HG03097 (cell line): ENCODE data around the gene CD59.
"Not testable (repeated sequence)": the region's sequence is repeated elsewhere in the genome, so short reads cannot be mapped to it uniquely, and the experiment has no call there.

Experiments
- ATAC-seq: cut with Tn5 transposase; IDR thresholded peaks from one replicate; pipeline ENCODE4 v1.9.1; 2021; ENCODE audit not compliant: unreplicated experiment, low FRiP score

CD59 gene

DNA sequence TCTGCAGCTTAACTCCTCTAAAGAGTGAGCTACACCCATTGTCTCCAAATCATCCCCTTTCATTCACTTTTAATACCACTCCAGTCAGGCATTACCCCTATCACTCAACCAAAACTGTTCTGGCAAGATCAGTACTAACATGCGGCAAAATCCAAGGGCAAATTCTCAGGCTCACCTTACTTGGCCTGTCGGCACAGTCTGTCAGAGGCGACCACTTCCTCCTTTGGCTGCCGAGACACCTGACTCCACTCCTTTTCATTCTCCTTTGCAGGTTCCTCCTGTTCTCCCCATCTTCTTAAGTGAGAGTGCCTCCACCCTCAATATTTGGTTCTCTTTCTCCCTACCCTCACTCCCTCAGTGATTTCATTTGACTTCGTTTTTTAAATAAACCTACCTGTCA lies 39.8 kb downstream of the CD59 start:
- ATAC-seq: no peak

DNA sequence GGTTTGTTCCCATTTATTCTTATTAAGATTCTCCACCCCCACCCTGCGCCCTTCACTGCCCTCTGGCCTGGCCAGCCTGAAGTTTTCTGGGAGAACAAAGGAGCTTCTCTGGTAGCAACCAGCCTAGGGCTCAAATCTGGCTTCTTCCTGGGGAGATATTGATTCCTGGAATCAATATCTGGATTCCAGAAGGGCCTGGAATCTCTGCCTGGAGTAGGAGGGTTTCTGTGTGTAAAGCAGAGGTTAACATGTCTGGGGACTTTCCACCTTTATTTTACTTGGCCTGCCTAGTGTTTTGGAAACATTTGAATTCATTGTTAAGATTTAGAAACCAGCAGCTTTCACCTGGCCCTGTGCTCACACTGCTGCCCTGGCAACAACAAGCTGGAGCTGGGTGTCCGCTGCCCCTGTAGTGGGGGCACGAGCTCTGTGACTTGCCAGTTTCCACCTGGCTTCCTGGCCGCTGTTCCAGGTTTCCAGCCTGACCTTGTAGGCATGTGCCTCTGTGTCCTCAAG lies 41.1 kb downstream of the CD59 start:
- no peak for ATAC-seq

DNA sequence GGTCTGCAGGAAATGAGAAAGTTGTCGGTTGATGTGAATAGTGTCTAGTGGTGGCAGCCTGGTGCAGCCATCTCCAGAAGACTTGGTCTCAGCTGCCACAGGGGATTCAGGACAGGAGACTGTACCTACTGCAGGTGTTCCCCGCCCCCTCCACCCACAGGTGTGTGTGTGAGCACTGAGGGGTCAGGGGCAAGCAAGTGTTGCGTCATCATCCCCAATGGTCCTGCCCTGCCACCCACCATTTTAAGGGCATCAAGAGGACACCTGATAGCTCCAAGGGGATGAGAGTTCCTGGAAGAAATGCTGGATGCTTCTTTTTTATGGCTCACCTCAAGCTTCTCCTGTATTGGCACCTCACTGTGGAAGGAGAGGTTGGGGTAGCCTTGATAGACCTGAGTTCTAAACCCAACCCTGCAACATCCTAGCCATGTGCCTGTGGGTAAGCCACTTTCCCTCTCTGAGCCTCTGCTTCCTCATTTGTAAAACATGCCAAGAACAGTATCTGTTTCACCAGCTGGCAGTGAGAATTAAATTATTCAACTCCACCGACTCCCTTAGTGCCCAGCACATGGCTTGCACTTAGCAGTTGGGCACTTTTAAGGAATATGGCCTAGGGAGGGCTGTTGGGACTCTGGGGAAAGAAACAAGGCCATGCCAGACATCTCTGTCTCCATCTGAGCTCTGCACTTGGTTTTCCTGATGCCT lies 41.7 kb downstream of the CD59 start:
- ATAC-seq: no peak

DNA sequence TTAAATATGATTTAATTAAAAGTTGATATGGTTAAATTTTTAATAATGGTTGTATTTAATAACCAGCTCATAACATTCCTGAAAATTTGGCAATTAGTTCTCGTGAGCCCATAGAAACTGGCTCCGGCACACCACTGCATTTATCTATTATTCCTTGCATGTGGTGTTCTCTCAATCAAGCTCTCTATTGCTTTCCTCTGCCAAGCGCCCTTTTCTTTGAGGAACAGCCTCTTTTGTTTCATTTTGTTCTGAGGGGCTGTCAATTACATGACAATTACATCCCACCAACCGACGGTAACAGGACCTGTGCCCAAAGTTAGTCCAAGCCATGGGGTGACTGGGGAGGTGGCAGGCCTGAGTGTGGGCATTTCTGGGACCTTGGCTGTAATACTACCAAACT lies 43.7 kb downstream of the CD59 start:
- ATAC-seq: no peak

DNA sequence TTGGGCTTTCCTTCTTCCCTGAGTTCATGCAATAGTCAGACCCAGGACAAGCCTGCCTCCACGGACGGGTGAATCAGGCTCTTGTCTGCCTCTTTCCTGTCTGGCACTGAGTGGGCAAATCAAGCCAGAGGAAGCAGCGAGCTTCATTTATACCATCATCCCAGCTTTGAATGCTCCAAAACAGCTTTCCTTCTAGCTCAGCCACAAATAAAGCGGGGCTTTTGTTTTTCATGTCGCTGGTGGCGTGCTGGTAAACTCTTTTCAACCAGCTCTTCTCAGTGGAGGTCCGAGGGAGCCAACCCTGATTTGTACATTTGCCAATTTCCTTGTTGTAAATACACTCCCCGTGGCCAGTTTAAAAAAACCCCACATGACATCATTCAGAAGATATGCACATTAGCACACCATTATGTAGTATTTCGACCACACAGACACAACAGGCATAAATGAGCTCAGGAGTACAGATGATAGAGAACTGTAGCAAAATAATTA lies 44.2 kb downstream of the CD59 start:
- ATAC-seq: no peak

DNA sequence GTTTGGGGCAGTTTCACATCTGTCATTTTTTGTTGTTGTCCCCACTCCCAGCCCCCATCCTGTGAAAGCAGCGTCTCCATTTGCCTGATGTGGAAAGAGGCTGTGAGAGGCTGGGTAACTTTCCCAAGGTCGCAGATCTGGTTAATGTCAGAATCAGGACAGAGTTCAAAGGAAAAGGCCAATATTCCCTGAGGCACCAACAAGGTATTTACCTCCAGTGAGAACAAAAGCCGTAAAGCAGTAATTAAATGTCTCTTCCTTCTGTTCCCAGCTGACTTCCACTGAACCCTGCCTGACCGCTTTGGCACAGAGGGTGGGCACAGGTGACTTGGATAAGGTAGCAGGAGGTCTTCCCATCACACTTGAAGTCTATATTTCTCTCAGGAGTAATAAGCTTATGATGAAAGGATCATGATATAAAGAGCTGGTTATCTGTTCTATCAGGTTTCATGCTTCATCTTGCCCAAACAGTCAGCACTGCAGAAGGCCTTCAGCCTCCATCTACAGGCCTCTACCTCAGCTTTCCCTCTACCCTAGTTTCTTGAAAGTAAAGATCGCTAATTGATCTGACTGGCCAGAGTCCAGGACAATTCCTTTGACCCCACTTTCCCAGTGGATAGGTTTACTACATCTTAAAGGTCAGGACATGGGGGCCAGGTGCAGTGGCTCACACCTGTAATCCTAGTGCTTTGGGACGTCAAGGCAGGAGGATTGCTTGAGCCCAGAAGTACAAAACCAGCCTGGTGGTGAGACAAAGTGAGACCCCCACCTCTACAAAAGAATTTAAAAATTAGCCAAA lies 45.0 kb downstream of the CD59 start:
- ATAC-seq: no peak

DNA sequence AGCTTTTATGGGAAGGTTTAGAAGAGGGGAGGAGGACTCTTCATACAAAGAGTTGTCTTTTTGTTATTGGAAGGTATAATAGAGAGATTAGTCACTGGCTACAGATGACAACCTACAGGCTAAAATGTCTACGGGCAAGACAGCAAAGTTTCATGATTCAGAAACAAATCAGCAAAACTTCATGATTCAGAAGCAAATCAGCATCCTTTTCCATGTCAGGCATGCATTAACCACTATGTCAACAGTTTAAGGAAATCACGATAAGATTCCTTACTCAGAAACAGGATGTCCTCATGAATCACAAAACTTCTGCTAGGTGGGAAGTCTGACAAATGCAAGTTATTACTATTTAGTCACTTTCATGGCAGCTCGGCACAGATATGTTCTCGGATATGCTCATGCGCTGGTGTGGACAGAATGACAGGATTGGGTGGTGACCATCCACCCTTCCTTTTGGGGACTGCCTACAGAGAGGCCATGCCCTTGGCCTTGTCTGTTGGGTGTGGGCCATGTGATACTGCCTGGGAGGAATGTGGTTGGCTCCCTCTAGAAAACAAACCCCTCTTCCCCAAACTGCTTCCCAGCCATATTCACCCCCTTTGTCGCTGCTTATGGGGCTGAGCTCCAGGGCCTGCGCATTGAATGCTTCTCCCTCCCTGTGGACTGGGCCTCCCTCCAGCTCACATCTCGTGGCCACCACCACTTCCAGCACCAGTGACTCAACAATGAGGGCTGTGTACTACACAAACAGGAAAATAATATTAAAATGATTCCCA lies 45.7 kb downstream of the CD59 start:
- ATAC-seq: no peak

DNA sequence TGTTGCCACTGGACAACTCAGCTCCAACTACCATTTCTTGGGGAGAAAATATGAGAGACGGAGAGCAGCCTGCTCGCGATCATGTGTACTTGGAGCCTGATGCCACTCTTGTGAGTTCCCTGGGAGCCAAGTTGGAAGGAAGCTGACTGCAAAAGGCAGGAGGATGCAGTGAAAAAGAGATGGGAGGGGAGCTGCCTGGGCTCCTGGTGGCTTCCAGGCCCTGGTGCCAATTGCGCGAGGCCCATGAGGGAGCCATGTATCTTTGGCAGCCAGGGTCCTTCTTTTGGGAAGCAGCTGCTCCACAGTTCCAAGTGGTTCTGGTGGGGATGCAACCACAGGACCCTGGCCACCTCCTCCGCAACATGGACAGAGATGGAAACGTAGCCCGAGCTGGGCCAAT lies 46.7 kb downstream of the CD59 start:
- ATAC-seq: no peak

DNA sequence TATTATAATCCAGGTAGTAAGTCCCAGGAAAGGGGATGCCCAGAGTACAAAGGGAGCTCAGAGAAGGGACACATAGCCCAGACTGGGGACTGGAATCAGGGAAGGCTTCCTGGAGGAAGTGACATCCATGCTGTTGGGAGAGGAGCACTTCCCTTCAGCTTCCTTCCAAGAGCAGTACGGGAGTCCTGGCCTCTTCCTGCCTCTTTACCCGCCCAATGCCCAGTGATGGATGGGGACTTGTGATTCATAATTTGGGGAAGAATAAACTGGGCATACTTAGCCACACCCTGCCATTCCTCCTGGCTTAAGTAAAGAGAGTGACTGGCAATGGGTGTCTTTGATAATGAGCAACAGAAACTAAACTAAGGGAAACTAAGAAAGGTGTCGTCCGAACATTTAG lies 47.1 kb downstream of the CD59 start:
- ATAC-seq: no peak

DNA sequence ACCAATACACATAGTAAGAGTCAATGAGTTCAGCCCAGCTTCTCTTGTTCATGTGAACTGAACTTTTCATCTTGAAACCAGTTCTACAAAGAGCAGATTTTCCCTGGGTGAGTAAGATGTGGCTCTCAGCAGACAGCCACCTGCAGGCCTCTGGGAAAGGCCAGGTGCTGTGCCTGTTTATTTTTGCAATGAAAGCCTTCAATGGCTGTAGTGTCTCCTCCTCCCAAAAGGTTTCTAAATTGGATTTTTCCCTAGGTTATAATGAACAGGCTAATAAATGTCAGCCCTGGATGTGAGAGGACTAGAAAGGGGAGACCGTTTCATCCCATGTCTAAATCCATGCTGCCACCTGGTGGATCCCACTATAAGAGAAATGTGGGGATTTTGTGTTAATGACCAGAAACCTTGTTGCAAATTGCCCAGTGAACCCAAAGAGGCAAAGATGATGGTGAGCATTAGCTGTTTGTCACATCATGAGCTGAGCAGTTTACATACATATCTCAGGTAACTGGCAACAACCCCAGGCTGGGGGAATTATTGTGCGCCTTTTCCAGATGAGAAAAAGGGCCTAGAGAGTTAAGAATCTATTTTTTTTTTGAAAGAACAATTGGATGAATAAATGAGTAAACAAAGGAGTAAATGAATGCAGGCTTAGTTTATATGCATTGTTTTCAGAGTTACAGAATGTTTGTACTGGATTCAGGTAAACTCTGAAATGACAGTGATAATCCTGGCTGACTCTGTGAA lies 48.3 kb downstream of the CD59 start:
- no peak for ATAC-seq

DNA sequence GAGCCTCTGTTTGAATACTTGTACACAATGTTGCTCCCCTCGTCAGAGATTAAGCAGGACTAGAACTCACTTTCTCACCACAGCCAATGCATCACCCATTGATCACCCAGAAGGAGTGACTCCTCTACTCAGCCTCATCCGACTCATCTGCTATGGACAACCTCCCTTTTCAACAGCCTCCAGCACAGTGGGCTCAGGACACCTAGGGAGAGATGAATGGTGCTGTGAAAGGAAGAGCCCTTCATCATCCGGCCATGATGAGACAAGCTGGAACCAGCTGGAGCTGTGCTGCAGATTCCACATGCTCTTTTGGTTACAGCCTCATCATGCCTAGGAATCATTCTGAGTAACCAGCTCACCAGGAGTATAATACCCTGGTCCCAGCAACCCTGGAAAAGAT lies 51.1 kb downstream of the CD59 start:
- no peak for ATAC-seq

DNA sequence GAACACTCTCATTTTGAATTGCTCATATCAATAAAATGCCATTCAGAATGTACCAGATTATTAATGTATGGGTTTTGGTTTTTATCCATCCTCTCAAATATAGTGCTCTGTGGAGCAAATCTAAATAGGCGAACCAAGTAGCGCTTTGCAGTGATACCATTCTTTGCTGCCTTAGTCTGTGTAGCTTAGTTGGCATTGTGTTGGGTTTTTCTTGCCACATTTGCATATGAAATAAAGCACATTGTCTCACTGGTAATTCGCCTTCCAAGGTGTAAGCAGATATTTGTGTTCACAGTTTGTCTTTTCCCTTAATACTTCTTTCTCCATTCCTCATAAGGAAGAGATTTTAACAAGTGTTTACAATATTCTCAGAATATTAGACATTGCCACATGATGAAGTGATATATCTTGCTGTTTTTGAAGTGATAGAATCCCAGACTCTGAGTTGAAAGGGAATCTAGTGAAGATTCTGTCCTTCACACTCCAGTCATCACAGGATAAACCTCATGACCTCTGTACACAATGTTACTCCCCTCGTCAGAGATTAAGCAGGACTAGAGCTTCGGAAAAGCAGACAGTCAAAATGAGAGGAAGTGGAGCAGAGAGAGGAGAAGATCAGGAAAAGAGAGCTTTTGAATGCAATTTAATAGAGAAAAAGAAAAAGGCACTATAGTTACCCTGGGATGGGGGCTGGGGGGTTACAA lies 52.1 kb downstream of the CD59 start:
- ATAC-seq: no peak

DNA sequence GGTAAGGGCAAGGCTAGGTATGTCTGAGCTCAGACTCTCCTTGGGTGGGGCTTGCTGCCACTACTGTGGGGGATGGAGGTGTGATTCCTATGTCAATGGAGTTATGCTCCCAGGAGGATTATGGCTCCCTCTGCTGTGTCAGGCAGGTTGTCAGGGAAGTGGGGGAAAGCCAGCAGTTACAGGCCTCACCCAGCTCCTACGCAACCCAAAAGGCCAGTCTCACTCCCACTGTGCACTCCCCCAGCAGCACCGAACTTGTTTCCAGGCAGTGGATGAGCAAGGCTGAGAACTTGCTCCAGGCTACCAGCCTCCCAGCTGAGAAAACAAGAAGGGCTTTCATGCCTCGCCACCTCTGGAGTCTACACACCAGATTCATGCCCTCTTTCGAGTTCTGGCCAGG lies 53.8 kb downstream of the CD59 start:
- ATAC-seq: no peak

DNA sequence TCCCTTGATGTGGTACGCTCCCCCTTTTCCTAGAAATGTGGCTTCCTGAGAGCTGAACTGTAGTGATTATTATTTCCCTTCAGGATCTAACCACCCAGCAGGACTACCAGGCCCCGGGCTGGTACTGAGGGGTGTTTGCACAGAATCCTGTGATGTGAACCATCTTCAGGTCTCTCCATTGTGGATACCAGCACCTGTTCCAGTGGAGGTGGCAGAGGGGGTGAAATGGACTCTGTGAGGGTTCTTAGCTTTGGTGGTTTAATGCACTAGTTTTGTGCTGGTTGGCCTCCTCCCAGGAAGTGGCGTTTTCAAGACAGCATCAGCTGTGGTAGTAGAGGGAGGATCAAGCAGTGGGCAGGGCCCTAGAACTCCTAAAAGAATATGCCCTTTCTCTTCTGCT lies 54.2 kb downstream of the CD59 start:
- ATAC-seq: no peak

DNA sequence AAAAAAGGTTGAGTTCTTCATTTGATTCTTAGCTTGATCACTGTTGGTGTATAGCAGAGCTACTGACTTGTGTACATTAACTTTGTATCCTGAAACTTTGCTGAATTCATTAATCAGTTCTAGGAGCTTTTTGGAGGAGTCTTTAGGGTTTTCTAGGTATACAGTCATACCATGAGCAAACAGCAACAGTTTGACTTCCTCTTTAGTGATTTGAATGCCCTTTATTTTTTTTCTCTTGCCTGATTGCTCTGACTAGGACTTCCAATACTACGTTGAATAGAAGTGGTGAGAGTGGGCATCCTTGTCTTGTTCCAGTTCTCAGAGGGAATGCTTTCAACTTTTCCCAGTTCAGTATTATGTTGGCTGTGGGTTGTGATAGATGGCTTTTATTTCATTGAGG lies 57.6 kb downstream of the CD59 start:
- not testable (repeated sequence) for ATAC-seq

DNA sequence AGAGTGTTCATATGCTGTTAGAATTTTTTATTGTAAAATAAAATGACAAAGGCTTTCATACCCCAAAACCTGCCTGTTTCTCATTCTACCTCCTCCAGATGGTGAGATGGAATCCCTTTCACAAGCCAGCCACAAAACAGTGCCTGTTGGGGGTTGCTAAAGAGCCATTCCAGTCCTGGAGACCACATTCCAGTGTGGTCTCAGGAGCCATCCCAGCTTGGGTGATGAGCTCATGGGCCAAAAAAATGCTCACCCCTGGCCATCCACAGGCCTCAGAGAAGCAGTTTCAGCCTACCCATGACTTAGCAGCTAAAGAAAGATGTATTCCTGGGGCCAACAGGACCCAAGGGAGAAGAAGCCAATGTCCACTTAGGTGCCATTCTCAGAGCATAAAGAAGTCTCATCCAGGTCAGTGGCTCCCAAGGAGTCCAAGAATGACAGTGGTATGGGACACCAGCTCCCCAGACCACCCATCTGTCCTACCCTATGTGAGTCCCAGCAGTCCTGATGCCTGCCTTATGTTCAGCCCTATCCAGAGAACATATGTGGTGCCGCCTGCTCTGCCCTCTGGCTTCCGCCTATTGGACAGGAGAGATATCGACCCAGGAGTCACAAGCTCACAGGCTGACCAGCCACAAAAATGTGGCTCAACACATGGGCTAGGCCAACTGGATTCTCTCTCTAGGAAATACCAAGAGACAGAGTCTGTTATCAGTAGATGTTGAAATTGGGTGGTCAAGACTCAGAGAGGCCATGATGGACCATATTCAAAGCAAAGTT lies 62.0 kb downstream of the CD59 start:
- ATAC-seq: no peak

DNA sequence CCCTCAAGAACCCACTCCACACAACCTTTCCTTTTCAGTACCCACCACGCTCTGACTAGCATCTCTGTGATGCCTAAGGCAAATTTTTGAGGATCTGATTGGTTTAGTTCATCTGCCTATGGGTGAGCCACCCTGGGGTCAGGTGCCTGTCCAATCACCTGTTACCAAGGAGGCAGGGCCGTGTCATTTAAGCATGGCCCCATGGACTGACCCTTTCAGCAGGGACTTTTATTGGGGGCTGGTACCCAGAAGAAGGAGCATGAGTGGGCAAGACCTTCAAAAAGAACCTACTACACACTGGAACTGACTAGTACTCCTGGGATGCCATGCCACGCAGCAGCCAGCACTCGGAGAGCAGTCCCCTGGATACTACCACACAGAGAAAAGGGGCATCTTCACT lies 64.0 kb downstream of the CD59 start:
- no peak for ATAC-seq

DNA sequence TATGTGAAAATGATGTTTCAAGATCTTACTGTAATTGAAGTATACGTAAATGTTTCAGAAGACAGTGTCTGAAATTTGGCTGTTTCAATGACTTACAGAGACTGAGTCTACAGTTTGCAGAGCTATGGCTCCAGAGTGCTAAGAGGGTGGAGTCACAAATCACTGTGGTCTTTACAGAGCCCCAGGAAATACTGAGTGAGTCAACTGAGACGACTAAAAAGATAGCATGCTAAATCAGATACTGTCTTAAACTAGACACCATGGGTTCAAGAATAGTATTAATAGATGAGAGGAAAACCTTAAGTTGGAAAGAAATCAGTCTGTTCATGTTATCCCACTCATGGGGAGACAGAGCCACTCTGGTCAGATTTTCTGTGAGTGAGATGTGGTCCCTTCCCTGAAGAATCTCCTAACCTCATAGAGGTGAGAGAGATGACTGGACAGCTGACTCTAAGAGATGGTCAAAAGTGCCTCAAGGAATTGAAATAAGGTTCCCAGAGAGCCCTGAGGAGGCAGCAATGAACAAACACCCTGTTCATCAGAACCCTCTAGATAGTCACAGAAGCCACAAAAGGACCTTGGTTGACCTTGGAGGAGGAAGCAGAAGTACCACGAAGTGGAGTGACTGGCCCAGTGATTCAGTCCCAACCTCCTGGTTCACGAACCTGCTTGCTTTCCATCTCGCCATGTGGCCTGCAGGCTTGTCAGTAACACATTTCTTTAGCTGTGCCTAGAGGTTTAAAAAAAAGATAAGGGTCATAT lies 65.8 kb downstream of the CD59 start:
- ATAC-seq: no peak
